Skeletal muscle satellite cell (primary cell): ENCODE measurements around the gene C1QL1.

Source experiments
- H3K27me3 ChIP-seq: 2 replicates; pipeline ENCODE4 v1.7.0; 2013; ENCODE audit warnings: low read length; ENCODE audit not compliant: control insufficient read depth, insufficient read depth
- H3K36me3 ChIP-seq: 2 replicates; pipeline ENCODE4 v1.7.0; 2013; ENCODE audit warnings: mild to moderate bottlenecking, control low read depth, low read length; ENCODE audit not compliant: insufficient read depth
- H3K4me1 ChIP-seq: 2 replicates; pipeline ENCODE4 v1.7.0; 2013; ENCODE audit warnings: low read length; ENCODE audit not compliant: control insufficient read depth, insufficient read depth
- H3K4me2 ChIP-seq: 2 replicates; pipeline ENCODE4 v1.7.0; 2013; ENCODE audit warnings: mild to moderate bottlenecking, low read length
- H3K4me3 ChIP-seq: 2 replicates; pipeline ENCODE4 v1.7.0; 2013; ENCODE audit warnings: low read length
- H3K9ac ChIP-seq: 2 replicates; pipeline ENCODE4 v1.7.0; 2013; ENCODE audit warnings: mild to moderate bottlenecking, low read depth, low read length, moderate library complexity
- H3K9me3 ChIP-seq: replicated peaks from 2 replicates; pipeline ENCODE4 v1.7.0; 2013; ENCODE audit warnings: mild to moderate bottlenecking, control low read depth, low read length

C1QL1 gene

GRCh38 chr17:44924107-44924544 lies 44.0 kb downstream of the C1QL1 start:
- Histone ChIP-seq H3K36me3 (peaks cover 16% of the 10 kb centered on the region), H3K4me1 (no peaks in the 10 kb centered on the region), H3K9ac (no peak overlapping the region), H3K4me3 (no peak overlapping the region), H3K4me2 (no peak overlapping the region), H3K9me3 (no peaks in the 10 kb centered on the region), H3K27me3 (no peaks in the 10 kb centered on the region)

GRCh38 chr17:44922746-44923470 lies 45.2 kb downstream of the C1QL1 start:
- H3K9me3 ChIP-seq, result no peaks in the 10 kb centered on the region
- H3K4me1 ChIP-seq, result no peaks in the 10 kb centered on the region
- no peaks in the 10 kb centered on the region for H3K27me3 ChIP-seq
- no peak overlapping the region for H3K9ac ChIP-seq
- no peak overlapping the region for H3K4me3 ChIP-seq
- peaks cover 12% of the 10 kb centered on the region for H3K36me3 ChIP-seq
- no peak overlapping the region for H3K4me2 ChIP-seq

GRCh38 chr17:44922136-44922535 lies 46.0 kb downstream of the C1QL1 start:
- H3K4me1 ChIP-seq, result peaks cover 4% of the 10 kb centered on the region
- H3K36me3 ChIP-seq, result peaks cover 5% of the 10 kb centered on the region
- H3K4me3 ChIP-seq, result no peak overlapping the region
- no peak overlapping the region for H3K4me2 ChIP-seq
- no peak overlapping the region for H3K9ac ChIP-seq
- H3K27me3 ChIP-seq, result no peaks in the 10 kb centered on the region
- H3K9me3 ChIP-seq, result no peaks in the 10 kb centered on the region

- Histone ChIP-seq H3K27me3 (no peaks in the 10 kb centered on the region), H3K9me3 (no peaks in the 10 kb centered on the region), H3K36me3 (peaks cover 4% of the 10 kb centered on the region), H3K9ac (no peak overlapping the region), H3K4me3 (no peak overlapping the region), H3K4me1 (peaks cover 13% of the 10 kb centered on the region), H3K4me2 (no peak overlapping the region)
Measured at GRCh38 chr17:44921122-44921882, 46.8 kb downstream of the C1QL1 start.

DNA sequence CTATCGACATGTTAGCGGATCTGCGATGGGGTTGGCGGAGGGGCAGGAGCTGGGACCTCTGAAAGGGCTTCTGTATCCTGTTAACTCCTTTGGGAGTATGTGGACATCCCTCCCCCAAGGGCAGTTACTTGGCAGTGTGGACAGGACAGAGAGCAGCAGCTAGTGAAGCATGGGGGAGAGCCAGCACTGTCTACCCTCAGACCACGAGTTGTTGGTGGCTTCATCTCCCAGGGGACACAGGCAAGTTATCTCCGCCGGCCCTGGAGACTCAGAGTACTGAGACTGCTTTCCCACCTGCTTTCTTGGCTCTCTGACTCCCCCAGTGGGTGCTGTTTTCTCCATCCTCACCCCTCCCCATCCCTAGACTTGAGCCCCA lies 47.5 kb downstream of the C1QL1 start:
- Histone ChIP-seq H3K9ac (no peak overlapping the region), H3K4me1 (peaks cover 17% of the 10 kb centered on the region), H3K9me3 (no peaks in the 10 kb centered on the region), H3K4me3 (no peak overlapping the region), H3K27me3 (peaks cover 1% of the 10 kb centered on the region), H3K36me3 (no peaks in the 10 kb centered on the region), H3K4me2 (no peak overlapping the region)

DNA sequence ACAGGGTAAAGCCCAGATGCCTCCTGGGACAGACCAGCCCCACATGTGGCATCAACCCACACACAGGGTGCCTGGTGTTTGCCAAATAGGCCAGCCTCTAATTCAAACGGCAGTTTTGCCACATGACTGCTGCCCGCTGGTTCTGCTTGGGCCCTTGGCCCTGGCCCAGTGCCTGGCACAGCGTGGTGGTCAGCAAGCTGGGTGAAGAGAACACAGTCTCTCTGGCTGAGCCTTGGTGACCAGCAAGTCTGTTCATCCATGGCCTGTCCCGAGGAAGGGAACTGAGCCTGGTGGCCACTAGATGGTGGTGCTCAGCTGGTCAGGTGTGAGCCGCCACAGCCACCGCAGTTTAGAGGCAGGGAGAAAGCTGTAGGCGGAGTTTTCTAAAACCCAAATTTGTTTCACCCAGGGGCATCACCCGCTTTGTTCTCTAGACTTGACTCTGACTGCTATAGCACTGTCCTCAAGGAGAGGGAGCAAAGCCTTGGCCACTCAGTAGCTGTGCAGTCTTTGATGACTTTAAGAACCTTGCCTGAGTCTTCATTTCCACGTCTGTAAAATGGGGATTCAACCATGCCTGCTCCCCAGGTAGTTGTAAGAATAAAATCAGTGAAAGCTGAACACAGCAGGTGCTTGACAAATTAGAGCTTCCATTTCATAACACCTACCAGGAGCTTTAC lies 48.1 kb downstream of the C1QL1 start:
- Histone ChIP-seq H3K4me1 (peaks cover 17% of the 10 kb centered on the region), H3K4me3 (no peak overlapping the region)

DNA sequence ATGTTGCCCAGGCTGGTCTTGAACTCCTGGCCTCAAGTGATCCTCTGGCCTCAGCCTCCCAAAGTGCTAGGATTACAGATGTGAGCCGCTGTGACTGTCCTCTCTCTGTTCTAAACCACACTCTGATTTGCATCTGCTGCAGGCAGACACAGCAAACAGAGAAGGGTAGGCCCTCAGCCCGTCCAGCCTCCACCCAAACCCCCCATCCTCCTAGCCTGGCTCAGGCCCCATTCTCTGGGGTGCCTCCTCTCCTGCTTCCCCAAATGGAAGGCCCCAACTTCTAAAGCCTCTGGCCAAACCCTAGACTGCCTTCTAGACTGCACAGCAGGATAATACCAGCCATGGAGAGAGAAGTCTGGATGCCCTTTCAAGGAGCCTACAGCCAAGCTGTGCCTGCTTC lies 48.7 kb downstream of the C1QL1 start:
- peaks cover 17% of the 10 kb centered on the region for H3K4me1 ChIP-seq
- H3K27me3 ChIP-seq, result peaks cover 2% of the 10 kb centered on the region
- H3K4me3 ChIP-seq, result no peak overlapping the region
- no peaks in the 10 kb centered on the region for H3K9me3 ChIP-seq
- no peak overlapping the region for H3K4me2 ChIP-seq
- H3K9ac ChIP-seq, result no peak overlapping the region
- H3K36me3 ChIP-seq, result no peaks in the 10 kb centered on the region

More for the DNA sequence above, 48.1 kb downstream of the C1QL1 start:
- H3K9ac ChIP-seq, result no peak overlapping the region
- peaks cover 2% of the 10 kb centered on the region for H3K27me3 ChIP-seq
- no peaks in the 10 kb centered on the region for H3K9me3 ChIP-seq
- H3K36me3 ChIP-seq, result no peaks in the 10 kb centered on the region
- no peak overlapping the region for H3K4me2 ChIP-seq

GRCh38 chr17:44918006-44918405 lies 50.1 kb downstream of the C1QL1 start:
- Histone ChIP-seq H3K9me3 (no peaks in the 10 kb centered on the region), H3K4me1 (peaks cover 17% of the 10 kb centered on the region), H3K36me3 (no peaks in the 10 kb centered on the region), H3K4me3 (no peak overlapping the region), H3K4me2 (no peak overlapping the region), H3K9ac (no peak overlapping the region), H3K27me3 (peaks cover 9% of the 10 kb centered on the region)

- H3K9ac ChIP-seq, result no peak overlapping the region
Measured at GRCh38 chr17:44917456-44917855, 50.6 kb downstream of the C1QL1 start.

GRCh38 chr17:44916781-44917241 lies 51.3 kb downstream of the C1QL1 start:
- Histone ChIP-seq H3K4me3 (no peak overlapping the region), H3K27me3 (peaks cover 15% of the 10 kb centered on the region), H3K36me3 (no peaks in the 10 kb centered on the region), H3K4me2 (peak overlapping the region; percentile 11), H3K9me3 (no peaks in the 10 kb centered on the region), H3K9ac (no peak overlapping the region), H3K4me1 (peaks cover 17% of the 10 kb centered on the region)

More at GRCh38 chr17:44917456-44917855, 50.6 kb downstream of the C1QL1 start:
- H3K4me2 ChIP-seq, result no peak overlapping the region
- H3K36me3 ChIP-seq, result no peaks in the 10 kb centered on the region
- H3K4me1 ChIP-seq, result peaks cover 17% of the 10 kb centered on the region
- H3K27me3 ChIP-seq, result peaks cover 13% of the 10 kb centered on the region
- H3K9me3 ChIP-seq, result no peaks in the 10 kb centered on the region
- H3K4me3 ChIP-seq, result no peak overlapping the region
